GM23248 (cell line): ENCODE measurements around the gene C2CD5. TPM values are rescaled to one million over a fixed set of nuclear protein-coding genes. Genes with fewer than 3 reads are reported as not detected.

Experiments used
- DNase-seq: peaks from one replicate; pipeline ENCODE4 v3.0.0-alpha.2; 2015
- H2AFZ ChIP-seq: fragments of 200-600 bp; sonication (generic); 2 replicates; pipeline ENCODE4 v1.6.1; 2016; ENCODE audit warnings: antibody characterized with exemption
- H3F3A ChIP-seq: fragments of 200-600 bp; sonication (generic); 2 replicates; pipeline ENCODE4 v1.6.1; 2016; ENCODE audit warnings: mild to moderate bottlenecking, antibody characterized with exemption, mixed run types; ENCODE audit not compliant: insufficient read depth
- H3K27ac ChIP-seq: fragments of 200-600 bp; sonication (generic); 2 replicates; pipeline ENCODE4 v1.5.1; 2016; ENCODE audit warnings: mild to moderate bottlenecking
- H3K27me3 ChIP-seq: fragments of 200-600 bp; sonication (generic); replicated peaks from 2 replicates; pipeline ENCODE4 v1.6.1; 2016; ENCODE audit warnings: mild to moderate bottlenecking; ENCODE audit not compliant: insufficient read depth
- H3K36me3 ChIP-seq: fragments of 200-600 bp; sonication (generic); 2 replicates; pipeline ENCODE4 v1.6.1; 2016; ENCODE audit warnings: low read depth, mild to moderate bottlenecking
- H3K4me1 ChIP-seq: fragments of 200-600 bp; sonication (generic); 2 replicates; pipeline ENCODE4 v1.6.1; 2016; ENCODE audit warnings: mild to moderate bottlenecking; ENCODE audit not compliant: insufficient read depth
- H3K4me2 ChIP-seq: fragments of 200-600 bp; sonication (generic); one replicate; pipeline ENCODE4 v1.6.1; 2016; ENCODE audit warnings: mild to moderate bottlenecking; ENCODE audit not compliant: unreplicated experiment
- H3K4me3 ChIP-seq: fragments of 200-600 bp; sonication (generic); 2 replicates; pipeline ENCODE4 v1.5.1; 2016; ENCODE audit warnings: mild to moderate bottlenecking
- H3K79me2 ChIP-seq: fragments of 200-600 bp; sonication (generic); 2 replicates; pipeline ENCODE4 v1.6.1; 2016; ENCODE audit warnings: mild to moderate bottlenecking; ENCODE audit not compliant: insufficient read depth
- H3K9ac ChIP-seq: fragments of 200-600 bp; sonication (generic); 2 replicates; pipeline ENCODE4 v1.6.1; 2016; ENCODE audit warnings: mild to moderate bottlenecking
- H3K9me2 ChIP-seq: fragments of 200-600 bp; sonication (generic); 2 replicates; pipeline ENCODE4 v1.6.1; 2016; ENCODE audit warnings: mixed run types, mild to moderate bottlenecking, moderate library complexity; ENCODE audit not compliant: insufficient read depth
- H3K9me3 ChIP-seq: fragments of 200-600 bp; sonication (generic); one replicate; pipeline ENCODE4 v1.6.1; 2017; ENCODE audit warnings: low read depth
- H4K20me1 ChIP-seq: fragments of 200-600 bp; sonication (generic); 2 replicates; pipeline ENCODE4 v1.6.0; 2016; ENCODE audit not compliant: insufficient read depth
- EZH2 ChIP-seq: fragments of 200-600 bp; sonication (generic); IDR thresholded peaks from 2 replicates; pipeline ENCODE4 v1.6.1; 2018; ENCODE audit warnings: antibody characterized with exemption, mild to moderate bottlenecking; ENCODE audit not compliant: insufficient read depth, poor library complexity, severe bottlenecking
- EZH2phosphoT487 ChIP-seq: fragments of 200-600 bp; sonication (generic); IDR thresholded peaks from 2 replicates; pipeline ENCODE4 v1.6.1; 2018; ENCODE audit warnings: antibody characterized with exemption, moderate library complexity, mild to moderate bottlenecking, low read depth; ENCODE audit not compliant: insufficient read depth
- WGBS, 2 experiments: methylation state at CpG; one replicate each; pipeline ENCODE4 v1.1.6; 2015 to 2017; ENCODE audit warnings: low lambda C conversion rate in 2 of 2, low coverage in 1 of 2; ENCODE audit errors: missing lambda C conversion rate in 2 of 2; 5-methylcytosine and 5-hydroxymethylcytosine counted together
- in situ Hi-C: fragments of 300-500 bp; cut with MboI; formaldehyde crosslinking; loops from 2 replicates; pipeline ENCODE4 v1.15.0; 2020
- polyA plus RNA-seq: library from polyadenylated mRNA; unstranded; fragments of >200 nt; fragmentation: Nextera tagmentation; extraction: Ambion mirVana; gene quantifications from 2 replicates; pipeline ENCODE4 v1.2.1, GENCODE V29; 2016
- total RNA-seq: library from RNA; depleted of rRNA; stranded (reverse); fragments of >200 nt; shearing (Covaris generic); gene quantifications from 2 replicates; pipeline ENCODE4 v1.2.3, GENCODE V29; 2014

The C2CD5 gene
- total and polyA plus RNA-seq, 2 experiments from 2014 or later: 13.3 to 13.7 TPM

- in situ Hi-C loops: no loop called here
- peaks cover 28% of the 10 kb centered on the region; the same call in 1 of the 2 replicates for H3K79me2 ChIP-seq
- TF ChIP-seq EZH2phosphoT487: no peak
- no peak for TF ChIP-seq EZH2
Measured at GRCh38 chr12:22535038-22535437, 9.3 kb downstream of the C2CD5 start.

GRCh38 chr12:22533155-22533554 is 11.2 kb downstream of the C2CD5 start:
- peaks cover 14% of the 10 kb centered on the region for H3F3A ChIP-seq
- no peaks in the 10 kb centered on the region for H3K9me2 ChIP-seq
- H3K36me3 ChIP-seq: peaks cover 25% of the 10 kb centered on the region
- H2AFZ ChIP-seq: no peak overlapping the region
- no peaks in the 10 kb centered on the region for H4K20me1 ChIP-seq
- 78 to 82% methylated on average over 4 of the region's 4 CpGs for WGBS, 2 experiments
- no peak for TF ChIP-seq EZH2phosphoT487
- TF ChIP-seq EZH2: no peak
- no peak overlapping the region for H3K4me2 ChIP-seq
- DNase-seq: no peak
- in situ Hi-C loops: no loop called here
- no peak overlapping the region for H3K4me3 ChIP-seq
- no peak overlapping the region for H3K27ac ChIP-seq
- peaks cover 17% of the 10 kb centered on the region for H3K4me1 ChIP-seq
- no peaks in the 10 kb centered on the region for H3K27me3 ChIP-seq
- 0 out of 2 replicates have a peak, but pooled peaks cover 15% of the 10 kb centered on the region for H3K79me2 ChIP-seq
- no peaks in the 10 kb centered on the region for H3K9me3 ChIP-seq
- no peak overlapping the region for H3K9ac ChIP-seq

More at GRCh38 chr12:22535038-22535437, 9.3 kb downstream of the C2CD5 start:
- H3K27me3 ChIP-seq: no peaks in the 10 kb centered on the region
- no peak overlapping the region for H3K4me3 ChIP-seq
- H3K27ac ChIP-seq: no peak overlapping the region
- no peaks in the 10 kb centered on the region for H3F3A ChIP-seq
- no peaks in the 10 kb centered on the region for H4K20me1 ChIP-seq
- no peak for DNase-seq
- no peak overlapping the region for H3K9ac ChIP-seq
- no peak overlapping the region for H3K4me2 ChIP-seq
- no peaks in the 10 kb centered on the region for H3K4me1 ChIP-seq
- H2AFZ ChIP-seq: no peak overlapping the region
- peaks cover 25% of the 10 kb centered on the region for H3K36me3 ChIP-seq
- WGBS, 2 experiments: 96 to 100% methylated on average over 1 of the region's 1 CpG
- H3K9me2 ChIP-seq: no peaks in the 10 kb centered on the region
- H3K9me3 ChIP-seq: no peaks in the 10 kb centered on the region

GRCh38 chr12:22532317-22532716 is 12.0 kb downstream of the C2CD5 start:
- peaks cover 25% of the 10 kb centered on the region for H3K4me1 ChIP-seq
- H3K27ac ChIP-seq: no peak overlapping the region
- no peak overlapping the region for H2AFZ ChIP-seq
- no peak overlapping the region for H3K9ac ChIP-seq
- no peaks in the 10 kb centered on the region for H3K9me2 ChIP-seq
- 0 out of 2 replicates have a peak, but pooled peaks cover 15% of the 10 kb centered on the region for H3K79me2 ChIP-seq
- H4K20me1 ChIP-seq: no peaks in the 10 kb centered on the region
- peaks cover 20% of the 10 kb centered on the region for H3F3A ChIP-seq
- H3K4me2 ChIP-seq: no peak overlapping the region
- TF ChIP-seq EZH2phosphoT487: no peak
- no peak for TF ChIP-seq EZH2
- no peak for DNase-seq
- peaks cover 25% of the 10 kb centered on the region for H3K36me3 ChIP-seq
- no peaks in the 10 kb centered on the region for H3K9me3 ChIP-seq
- in situ Hi-C loops: no loop called here
- WGBS, 2 experiments: 96 to 98% methylated on average over 4 of the region's 4 CpGs
- H3K4me3 ChIP-seq: no peak overlapping the region
- no peaks in the 10 kb centered on the region for H3K27me3 ChIP-seq

GRCh38 chr12:22531205-22531604 is 13.1 kb downstream of the C2CD5 start:
- no peak overlapping the region for H3K4me3 ChIP-seq
- 0 out of 2 replicates have a peak, but pooled peaks cover 15% of the 10 kb centered on the region for H3K79me2 ChIP-seq
- no peak overlapping the region for H2AFZ ChIP-seq
- H3K36me3 ChIP-seq: peaks cover 25% of the 10 kb centered on the region
- no peaks in the 10 kb centered on the region for H3K9me3 ChIP-seq
- no peaks in the 10 kb centered on the region for H3K27me3 ChIP-seq
- H3K9ac ChIP-seq: no peak overlapping the region
- H3F3A ChIP-seq: peaks cover 20% of the 10 kb centered on the region
- no peak overlapping the region for H3K4me2 ChIP-seq
- H4K20me1 ChIP-seq: no peaks in the 10 kb centered on the region
- TF ChIP-seq EZH2 (no peak), EZH2phosphoT487 (no peak)
- in situ Hi-C loops: no loop called here
- peaks cover 33% of the 10 kb centered on the region for H3K4me1 ChIP-seq
- H3K9me2 ChIP-seq: no peaks in the 10 kb centered on the region
- 95 to 97% methylated on average over 2 of the region's 2 CpGs for WGBS, 2 experiments
- no peak overlapping the region for H3K27ac ChIP-seq
- no peak for DNase-seq
